ENCODE results near the gene CENPM. TPM values are rescaled to one million over a fixed set of nuclear protein-coding genes. Genes with fewer than 3 reads are reported as not detected.
A peak's percentile ranks its signal among the peaks of the same experiment; 100 is the strongest.

CENPM gene
- total RNA-seq, 1 experiment from 2014 or later, result 44.2 TPM

DNA sequence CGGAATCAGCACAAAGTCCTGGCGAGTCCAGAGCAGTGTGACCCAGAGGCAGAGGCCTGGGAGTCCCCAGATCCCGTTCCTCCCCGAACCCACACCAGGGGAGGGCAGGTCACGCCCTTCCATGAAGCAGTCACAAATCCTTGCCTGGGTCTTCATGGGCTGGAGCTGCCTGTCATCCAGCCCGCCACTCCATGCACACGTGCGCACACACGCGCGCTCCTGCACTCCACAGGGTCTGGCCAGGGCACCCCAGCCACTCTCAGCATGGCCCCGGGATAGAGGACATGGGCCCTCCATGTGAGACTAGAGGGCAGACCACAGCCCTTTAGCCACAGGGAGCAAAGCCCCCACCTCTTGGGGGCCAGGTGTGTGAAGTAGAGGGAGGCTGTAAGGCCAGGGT is 14.6 kb downstream of the CENPM start:
- no peak for DNase-seq (ENCODE audit: low read depth)

DNA sequence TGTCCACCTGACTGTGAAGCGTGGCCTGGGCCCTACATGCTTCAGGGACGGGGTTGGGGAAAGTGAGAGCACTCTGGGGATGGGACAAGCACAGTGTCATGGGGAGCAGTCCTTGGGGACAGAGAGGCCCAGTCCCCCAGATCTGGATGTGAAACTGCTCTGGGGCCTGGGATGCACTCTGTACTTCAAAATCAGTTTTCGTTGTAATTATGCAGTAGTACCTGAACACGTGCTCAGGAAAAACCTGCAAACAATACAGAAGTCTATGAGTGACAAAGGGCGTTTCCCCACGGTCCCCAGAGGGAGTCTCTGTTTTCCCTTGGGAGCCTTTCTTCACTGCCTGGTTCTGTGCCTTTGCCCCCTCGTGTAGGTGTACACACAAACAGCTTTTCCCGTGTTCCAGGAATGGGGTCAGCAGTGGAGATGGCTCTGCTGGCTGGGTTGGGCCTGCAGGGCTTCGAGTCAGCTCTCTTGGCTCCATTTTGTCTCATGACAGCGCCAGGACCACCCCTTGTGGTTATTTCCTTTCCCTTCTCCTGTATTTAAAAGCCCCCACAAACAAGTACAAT is 15.2 kb downstream of the CENPM start:
- DNase-seq (ENCODE audit: low read depth), result no peak

DNA sequence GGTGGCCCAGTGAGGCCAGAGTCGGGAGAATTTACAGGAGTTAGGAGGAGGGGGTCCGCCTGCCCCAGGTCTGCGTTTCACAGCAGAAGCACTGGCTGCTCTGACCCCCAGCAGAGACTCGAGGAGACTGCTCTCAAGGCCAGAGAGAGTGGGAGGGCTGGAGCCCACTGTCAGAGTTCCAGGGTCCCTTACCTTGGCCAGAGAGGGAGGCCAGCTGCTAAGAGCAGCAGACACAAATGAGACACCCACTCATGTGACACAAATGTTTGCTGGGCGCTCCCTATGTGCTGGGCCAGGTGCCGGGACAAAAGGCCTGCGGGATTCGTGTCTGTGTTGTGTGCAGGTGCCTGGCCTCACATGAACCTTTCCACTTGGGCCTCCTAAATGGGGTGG is 17.5 kb downstream of the CENPM start:
- DNase-seq (ENCODE audit: low read depth), result no peak

DNA sequence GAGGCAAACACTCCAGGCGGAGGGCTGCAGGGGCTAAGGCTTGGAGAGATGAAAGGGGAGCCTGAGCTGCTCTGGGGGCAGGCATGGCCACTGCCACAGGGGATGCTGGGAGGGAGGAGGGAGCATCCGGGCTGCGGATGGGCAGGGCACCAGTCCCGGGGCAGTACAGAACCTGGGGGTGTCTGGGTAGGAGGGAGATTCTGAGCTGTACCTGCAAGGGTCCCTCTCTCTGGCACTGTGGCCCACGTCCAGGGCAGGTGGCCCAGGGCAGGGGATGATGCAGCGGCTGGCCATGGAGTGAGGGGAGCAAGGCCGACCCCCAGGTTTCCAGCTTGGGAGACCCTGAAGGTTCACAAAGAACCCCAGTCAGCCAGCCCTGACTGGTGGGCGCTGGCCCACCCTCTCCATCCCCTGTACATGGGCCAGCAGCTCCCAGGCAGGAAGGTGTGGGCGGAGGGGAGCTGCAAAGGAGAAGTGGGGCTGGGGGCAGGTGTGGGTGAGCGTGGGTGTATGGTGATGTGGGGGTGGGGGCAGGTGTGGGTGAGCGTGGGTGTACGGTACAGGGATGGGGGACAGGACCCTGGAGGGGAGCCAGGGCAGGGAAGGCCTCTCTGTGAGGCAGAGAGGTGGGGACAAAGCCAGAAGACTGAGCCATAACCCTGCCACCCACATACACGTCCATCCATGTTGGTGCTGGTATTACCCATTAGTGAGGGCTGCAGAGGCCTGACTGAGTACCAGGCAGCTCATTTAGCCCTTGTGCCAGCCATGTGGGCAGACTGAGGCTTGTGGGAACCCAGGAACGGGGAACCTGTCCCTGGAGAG is 18.1 kb downstream of the CENPM start:
- DNase-seq (ENCODE audit: low read depth), result no peak

DNA sequence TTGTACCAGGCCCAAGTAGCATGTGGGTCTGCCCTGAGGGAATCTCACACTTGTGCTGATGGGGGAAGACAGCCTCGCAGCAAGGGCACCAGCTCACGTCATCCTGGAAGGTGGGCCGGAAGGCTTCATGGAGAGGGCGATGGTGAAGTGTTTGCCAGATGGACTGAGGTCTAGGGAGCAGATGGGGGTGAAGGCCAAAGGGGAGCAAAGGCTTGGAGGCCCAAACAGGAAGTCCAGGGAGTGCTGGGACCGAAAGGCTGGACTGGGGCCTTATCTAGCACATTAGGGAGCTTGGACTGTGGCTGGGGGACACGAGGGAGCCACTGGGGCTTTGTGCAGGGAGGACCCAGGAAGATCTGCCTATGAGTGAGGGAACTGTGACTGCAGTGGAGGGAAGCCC is 19.1 kb downstream of the CENPM start:
- no peak for DNase-seq (ENCODE audit: low read depth)

DNA sequence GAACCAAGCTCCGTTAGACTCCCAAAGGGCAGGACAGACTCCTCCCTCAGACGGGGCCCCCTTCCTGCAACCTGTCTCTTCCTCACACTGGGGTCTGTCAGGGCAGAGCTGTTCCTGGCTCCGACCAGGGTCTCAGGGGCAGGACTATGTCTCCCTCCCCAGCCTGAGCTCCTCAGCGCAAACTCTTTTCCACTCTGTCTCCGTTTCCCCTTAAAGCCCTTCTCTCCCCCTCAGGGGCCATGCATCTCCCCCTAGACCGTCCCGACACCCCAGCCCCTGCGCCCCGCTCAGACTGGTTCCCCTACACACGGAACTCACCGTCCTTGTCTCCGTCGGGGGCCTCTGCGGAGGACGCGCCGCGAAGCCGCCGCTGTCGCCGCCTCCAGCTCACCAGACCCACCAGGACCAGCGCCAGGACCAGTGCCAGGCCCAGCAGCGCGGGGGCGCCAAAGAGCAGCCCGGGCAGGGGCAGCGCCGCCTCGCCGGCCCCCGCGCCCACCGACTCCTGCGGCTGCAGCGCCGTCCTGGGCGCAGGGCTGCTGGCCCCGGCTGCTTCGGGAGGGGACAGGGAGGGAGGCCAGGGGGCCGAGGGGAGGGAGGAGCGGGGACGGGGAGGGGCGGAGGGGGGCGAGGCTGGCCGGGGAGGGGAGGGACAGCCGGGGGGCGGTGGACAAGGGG is 21.0 kb downstream of the CENPM start:
- peak; percentile 77 for DNase-seq (ENCODE audit: low read depth)

DNA sequence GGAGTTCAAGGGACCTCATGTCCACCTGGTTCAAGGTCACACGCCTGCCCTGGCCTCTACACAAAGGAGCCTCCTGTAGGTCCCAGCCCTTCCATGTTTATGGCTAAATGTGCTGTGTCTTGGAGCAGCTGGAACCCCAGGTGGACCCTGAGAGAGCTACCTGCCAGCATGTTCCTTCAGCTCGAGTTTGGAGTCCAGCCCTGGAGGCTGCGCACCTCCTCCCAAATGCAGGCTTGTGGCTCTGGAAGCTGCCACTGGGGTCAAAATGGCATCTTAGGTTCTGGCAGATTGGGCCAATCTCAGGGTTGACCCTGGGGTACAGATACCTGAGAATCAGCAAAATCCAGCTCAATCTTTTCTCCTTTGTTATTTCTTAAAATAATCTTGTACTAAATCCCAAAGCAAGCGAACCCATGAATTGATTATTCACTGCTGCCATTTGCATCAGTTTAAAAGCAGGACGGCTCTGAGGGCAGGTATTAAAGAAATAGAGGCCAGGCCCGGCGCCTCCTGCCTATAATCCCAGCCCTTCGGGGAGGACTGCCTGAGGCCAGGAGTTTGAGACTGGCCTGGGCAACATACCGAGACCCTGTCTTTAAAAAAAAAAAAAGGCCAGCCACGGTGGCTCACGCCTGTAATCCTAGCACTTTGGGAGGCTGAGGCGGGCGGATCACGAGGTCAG is 23.2 kb downstream of the CENPM start:
- DNase-seq (ENCODE audit: low read depth), result no peak

DNA sequence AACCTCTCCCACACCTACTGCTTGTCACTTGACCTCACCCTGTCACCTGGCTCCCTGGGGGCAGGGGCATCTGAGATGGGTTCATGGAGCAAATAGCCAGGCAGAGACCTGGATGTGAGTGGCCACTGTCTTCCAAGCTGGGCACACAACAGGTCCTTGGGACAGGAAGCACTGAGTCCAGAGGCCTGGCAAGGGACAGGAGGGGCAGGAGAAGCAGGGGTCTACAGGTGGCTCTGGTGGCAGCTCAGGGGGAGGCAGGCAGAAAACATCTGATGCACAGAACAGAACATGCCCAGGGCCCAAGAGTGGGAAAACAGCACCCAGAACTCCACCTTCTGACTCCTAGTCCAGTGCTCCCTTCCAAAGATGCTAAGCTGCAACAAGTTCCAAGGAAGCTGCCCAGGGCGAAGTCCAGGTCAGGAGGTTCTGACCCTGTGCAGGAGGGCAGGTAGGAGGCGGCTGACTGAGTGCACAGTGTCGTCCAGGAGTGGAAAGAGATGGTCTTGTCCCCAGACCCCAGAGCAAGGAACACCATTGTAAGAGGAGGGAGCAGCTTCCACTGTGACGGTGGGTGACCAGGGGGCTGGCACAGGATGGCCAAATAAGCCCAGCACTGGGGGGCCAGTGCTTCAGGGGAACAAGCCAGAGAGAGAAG is 23.9 kb downstream of the CENPM start:
- DNase-seq (ENCODE audit: low read depth), result no peak

DNA sequence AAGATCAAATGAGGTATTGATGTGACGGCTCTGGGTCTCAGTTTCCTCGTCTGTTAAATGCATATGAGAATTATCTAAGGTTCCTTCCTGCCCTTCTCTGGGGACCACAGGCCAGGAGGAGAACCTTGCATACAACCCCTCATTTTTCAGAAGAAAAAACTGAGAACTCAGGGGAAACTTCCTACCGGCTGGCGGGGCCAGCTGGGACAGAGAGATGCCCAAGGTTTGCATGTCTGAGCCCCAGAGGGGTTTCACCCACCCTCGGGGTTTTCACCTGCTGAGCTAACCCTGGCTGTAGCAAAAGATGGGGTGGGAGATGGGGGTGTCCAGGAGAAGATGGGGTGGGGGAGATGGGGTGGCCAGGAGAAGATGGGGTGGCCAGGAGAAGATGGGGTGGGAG is 24.6 kb downstream of the CENPM start:
- DNase-seq (ENCODE audit: low read depth), result no peak

DNA sequence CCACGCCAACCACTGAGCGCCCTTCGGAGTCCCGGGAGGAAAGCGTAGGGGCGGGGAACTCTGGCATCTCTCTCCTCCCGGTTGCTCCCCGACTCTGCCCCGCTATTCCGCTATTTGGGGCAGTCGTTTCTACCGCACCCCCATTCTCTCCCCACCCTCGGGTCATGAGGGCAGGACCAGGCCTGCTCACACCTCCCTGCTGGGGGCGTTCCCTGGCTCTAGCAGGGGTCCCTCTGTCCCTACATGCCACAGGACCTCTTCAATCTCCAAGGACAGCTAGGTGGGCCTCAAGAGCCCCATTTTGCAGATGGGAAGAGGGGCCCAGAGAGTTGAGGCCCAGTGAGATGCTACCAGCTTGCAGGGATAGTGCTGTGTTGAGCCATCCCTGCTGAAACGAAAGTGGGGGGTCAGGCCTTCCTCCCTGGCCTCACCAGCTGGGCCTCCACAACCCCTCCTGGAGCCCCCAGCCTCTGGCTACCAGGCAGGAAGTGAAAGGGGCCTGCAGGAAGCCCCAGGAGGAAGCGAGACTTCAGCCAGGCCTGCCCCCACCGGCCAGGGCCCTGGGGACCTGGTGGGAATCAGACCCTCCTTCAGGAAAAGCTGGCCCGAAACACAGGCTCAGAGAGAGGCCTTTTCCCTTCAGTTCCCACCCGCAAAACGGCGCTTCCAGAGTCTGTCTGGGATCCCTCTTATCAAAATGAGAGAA is 26.5 kb downstream of the CENPM start:
- DNase-seq (ENCODE audit: low read depth), result no peak

DNA sequence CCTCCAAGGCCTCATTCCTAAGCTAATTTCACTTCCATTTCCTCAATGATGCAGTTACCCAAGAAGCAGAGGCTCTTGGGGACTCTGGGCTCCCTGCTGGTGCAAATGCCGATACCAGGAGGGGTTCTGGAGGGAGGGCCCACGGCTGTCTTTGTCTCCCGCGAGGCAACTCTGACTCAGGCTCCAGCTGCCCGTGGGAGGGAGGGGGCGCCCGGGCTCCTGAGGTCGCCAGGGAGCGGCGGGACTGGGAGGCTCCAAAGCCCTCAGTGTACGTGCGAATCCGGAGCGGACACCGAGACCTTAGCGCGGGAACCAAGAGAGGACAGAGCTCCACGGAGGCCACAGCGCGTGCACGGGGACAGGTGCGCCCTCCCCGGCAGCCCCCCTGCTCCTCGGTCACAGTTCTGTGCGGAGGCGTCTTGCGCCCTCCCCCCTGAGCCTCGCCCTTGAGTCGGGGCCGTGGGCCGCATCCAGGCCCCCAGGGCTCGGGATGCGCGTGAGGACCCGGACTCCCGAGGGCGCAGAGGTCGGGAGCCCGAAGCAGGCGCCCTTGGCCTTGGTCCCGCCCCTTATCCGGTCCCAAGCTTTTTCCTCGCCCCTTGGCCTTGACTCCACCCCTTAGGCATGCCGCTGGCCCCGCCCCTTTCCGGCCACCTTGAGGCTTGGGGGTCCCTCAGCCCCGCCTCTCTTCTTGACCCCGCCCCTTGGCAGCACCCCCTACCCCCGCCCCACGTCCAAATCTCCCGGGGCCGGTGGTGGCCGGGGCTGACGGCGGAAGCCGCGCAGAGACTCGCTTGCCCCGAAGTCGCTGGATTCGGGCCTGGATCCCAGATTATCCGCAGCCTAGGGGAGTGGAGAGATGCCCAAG is 27.4 kb downstream of the CENPM start:
- DNase-seq (ENCODE audit: low read depth), result peak; percentile 54

DNA sequence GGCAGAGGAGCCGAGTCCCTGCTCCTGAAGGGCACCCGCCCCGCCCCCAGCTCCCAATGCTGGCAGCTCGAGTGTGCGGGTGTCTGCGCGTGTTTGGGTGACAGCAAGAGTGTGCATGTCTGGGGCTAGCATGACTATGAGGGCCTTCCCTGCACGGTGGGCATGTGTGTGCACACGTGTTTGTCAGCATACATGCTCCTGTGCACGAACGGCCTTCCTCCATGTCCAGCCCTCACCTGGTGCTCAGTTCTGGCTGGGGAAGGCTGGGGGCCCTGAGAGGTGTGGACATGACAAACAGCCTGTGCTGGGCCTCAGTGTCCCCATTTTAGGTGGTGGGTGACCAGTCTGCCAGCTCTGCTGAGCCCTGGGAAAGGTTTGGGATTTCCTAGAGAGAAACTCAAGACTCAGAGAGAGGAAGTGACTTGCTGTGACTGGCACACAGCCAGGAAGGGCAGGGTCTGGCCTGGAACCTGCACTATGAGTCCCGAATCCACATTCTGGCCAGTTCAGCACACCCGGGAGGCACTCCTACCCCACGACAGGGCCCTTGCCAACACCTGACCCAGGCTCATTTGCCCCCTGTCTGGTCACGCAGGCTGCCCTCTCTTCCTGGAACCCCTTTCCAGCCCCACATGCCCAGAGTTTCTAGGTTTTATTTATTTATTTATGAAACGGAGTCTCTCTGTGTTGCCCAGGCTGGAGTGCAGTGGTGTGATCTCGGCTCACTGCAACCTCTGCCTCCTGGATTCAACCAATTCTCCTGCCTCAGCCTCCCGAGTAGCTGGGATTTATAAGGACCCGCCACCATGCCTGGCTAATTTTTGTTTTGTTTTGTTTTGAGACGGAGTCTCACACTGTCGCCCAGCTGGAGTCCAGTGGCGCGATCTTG is 28.8 kb downstream of the CENPM start:
- DNase-seq (ENCODE audit: low read depth), result peak; percentile 89

DNA sequence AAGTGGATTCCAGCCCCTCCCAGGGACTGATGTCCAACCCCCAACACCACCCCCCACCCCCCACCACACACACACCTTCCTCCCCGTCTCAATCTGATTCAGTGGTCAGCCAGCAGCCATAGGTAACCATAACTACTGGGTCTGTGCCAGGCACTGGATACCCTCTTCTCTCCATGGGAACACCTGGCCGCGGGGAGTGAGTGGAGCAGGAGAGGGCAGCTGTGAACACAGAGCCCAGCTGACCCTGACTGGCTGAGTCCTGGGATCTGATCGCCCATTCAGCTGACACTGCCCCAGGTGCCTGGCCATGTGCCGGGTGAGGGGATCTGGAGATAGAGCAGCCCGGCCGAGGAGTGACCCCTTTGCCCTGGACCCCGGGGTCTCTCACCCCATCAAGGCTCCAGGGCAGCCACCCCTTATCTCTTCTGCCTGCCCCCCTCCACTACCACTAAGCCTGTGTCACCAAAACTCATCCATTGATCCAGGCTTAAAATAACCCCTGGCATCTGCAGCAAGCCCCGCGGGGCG is 29.5 kb downstream of the CENPM start:
- DNase-seq (ENCODE audit: low read depth), result no peak

DNA sequence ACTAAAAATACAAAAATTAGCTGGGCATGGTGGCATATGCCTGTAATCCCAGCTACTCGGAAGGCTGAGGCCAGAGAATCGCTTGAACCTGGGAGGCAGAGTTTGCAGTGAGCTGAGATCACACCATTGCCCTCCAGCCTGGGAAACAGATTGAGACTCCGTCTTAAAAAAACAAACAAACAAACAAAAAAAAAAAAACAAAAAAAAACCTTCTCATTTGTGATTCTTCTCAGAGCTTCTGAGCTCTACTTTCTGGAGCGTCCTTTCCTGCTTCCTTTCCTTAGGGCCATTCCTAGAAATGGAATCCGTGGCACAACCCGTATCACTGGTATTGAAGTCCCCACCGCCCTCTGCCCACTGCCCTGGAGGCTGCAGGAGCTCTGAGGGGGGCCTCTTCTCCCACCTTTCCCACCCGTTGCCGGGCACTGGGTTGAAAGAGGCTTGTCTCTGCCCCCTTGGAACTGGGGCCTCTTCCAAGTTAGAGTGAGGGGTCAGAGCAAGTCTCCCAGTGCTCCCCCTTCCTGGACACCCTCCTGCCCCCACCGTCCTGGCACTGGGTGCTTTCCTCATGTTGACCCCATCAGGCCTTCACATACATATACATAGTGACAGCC is 30.1 kb downstream of the CENPM start:
- no peak for DNase-seq (ENCODE audit: low read depth)

DNA sequence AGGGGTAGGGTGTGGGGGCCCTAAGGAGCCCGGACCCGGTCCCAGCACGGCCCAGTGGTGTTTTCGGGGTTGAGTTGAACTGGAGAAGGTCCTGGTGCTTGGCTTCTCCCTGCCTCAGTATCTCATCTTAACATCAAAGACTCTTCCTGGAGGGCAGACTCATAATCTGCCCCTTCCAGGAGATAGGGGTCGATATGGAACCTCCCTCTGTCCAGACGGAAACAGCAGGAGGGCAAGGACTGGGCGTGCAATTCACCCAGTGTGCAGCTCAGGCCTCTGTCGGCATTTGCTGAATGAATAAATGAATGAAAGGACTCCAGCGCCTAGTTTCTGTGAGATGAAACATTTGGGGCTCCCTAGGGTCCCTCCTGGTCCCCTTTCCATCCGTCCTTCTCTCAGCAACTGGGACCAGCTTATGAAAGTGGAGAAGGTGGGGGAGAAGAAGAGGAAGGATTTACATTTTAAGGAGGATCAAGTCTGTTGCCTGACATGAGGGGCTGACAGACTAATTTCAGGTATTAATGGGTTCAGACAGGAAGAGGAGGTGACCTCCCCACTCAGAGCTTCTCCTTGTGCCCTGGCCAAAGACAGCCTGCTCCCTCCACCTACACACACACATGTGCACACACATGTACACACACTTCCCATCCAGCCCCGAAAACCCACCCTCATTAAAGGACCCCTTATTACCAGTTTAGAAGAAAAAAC is 31.0 kb downstream of the CENPM start:
- DNase-seq (ENCODE audit: low read depth), result no peak

DNA sequence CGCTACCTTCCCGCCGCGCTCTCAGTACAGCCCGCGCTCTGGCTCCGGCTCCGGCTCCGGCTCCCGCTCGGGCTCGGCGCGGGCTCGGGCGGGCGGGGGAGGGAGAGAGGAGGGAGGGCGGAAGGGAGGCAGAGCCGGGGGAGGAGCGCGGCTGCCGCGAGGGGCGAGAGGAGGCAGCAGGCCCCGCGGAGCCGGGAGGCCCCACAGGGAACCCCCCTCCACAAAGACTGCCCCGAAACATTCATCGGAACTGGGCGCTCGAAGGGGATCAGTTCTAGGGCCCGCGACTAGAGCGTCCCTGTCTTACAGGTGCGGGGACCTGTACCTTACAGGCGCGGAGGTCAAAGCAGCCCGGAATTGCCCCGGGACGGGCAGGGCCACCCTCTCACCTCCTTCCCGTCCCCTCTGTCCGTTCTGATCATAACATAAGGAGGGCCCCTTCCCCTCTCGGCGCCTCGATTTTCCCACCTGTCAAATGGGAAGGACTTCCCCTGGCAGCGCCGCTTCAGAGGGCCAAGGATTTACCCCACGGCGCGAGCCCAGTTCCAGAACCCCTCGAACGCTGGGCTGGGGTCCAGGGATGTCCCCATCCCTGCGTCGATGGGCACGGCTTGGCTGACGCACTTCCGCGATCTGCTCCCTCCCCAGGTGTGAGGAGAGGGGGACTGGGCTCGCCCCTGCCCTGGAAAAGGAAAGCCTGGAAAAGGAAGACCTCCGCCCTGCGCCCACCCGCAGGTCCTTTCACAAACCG is 31.7 kb downstream of the CENPM start, which contains the start of gene SHISA8:
SHISA8 (minus strand) TSS at position 40 of the 751 bp plus-strand sequence. CDS start 407 bp downstream, outside the sequence.
- DNase-seq (ENCODE audit: low read depth), result no peak

DNA sequence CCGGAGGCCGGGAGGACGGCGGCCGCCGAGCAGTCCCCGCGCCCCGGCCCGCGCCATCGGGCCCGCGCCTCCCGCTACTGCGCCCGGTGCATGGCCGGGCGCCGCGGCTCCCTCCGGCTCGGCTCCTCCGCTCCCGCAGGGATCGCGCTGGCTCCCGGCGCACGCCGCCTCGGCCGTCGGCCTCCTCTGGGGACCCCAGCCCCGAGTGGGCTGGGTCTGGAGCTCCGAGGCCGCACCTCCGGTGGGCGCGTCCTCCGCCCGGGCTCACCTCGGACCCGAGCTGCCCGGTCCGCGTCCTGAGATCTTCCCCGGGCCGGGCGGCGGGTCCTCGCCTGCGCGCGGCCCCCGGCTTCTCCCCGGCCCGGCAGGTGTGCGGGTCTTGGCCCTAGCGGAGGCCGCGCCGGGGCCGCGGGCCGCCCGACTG is 32.3 kb downstream of the CENPM start:
- no peak for DNase-seq (ENCODE audit: low read depth)

All from Daoy (cell line).